GM18951 (cell line): ENCODE data around the gene TBC1D17.
A peak's percentile ranks its signal among the peaks of the same experiment; 100 is the strongest.

ENCODE experiments used
- POLR2A ChIP-seq: IDR thresholded peaks from 4 replicates; pipeline ENCODE4 v1.6.1; 2011; ENCODE audit warnings: mild to moderate bottlenecking; ENCODE audit not compliant: insufficient read length, insufficient read depth; ENCODE audit errors: extremely low read depth
- in situ Hi-C: fragments of 300-500 bp; cut with MboI; formaldehyde crosslinking; loops from one replicate; pipeline ENCODE4 v1.12.0; 2022; ENCODE audit warnings: low sequenced_read_pairs, mixed read lengths, inconsistent platforms; ENCODE audit not compliant: unreplicated experiment

Gene TBC1D17

DNA sequence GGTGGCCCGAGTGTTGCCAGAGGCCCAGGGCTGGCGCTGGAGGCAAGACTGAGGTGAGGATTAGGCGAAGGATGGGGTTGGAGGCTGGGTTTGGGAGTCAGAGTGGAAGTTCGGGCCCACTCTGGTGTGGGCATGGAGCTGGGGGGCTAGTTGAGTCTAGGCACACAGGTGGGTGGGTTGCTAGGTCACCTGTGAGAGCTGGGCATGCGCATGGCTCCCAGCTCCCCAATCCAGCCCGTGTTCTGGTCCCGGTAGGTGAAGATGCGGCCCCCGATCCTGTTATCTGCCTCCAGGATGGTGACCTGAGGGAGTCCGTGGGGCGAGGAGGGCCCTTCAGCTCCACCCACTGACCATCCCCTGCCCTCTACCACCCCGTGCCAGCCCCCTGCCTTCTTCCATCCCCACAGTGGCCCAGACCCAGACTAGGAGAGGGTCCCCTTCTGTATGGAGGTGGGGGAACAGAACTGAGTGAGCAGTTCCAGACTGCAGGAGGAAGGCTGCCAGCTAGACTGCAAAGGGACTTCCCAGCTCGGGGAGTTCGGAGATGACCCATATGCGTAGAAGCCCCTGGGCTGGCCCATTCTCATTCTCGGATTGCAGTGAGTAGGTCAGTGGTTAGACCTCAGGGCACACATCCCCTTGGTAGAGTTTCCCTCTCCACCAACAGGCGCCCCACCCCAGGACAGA lies 17.5 kb downstream of the TBC1D17 start:
- peak; percentile 37 for TF ChIP-seq POLR2A
- in situ Hi-C loops, result no loop called here

DNA sequence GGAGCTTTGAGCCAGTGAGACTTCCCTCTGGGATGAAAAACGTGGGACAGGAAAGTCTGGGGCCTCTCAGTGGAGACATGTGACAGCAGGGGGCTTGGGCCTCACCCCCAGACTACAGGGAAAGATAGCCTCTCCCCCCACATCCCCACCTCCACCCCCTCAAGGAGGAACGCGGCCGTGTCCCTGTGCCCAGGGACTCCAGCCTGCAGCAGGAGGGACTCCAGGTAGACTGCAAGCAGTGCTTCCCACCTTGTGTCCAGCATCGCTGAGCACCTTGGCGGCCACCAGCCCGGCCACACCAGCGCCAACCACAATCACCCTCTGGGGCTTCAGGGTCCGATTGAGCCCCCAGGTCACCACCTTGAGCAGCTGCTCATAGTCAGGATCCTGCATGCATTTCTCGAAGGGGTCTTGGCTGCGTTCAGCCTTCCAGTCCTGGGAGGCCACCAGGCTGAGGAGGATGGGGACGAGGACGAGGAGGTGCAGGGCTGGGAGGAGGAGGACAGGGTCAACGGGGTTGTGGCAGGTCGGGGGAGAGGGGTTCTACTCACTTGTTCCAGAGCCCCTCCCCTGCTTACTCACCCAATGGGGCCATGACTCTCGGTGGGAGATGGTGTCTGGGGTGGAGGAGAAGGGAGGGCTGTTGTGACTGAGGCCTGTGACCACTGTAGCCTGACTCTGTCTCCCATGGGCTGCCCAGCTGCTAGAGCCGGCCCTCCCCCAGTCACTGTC lies 18.2 kb downstream of the TBC1D17 start:
- TF ChIP-seq POLR2A, result peak; percentile 45
- in situ Hi-C loops, result no loop called here

DNA sequence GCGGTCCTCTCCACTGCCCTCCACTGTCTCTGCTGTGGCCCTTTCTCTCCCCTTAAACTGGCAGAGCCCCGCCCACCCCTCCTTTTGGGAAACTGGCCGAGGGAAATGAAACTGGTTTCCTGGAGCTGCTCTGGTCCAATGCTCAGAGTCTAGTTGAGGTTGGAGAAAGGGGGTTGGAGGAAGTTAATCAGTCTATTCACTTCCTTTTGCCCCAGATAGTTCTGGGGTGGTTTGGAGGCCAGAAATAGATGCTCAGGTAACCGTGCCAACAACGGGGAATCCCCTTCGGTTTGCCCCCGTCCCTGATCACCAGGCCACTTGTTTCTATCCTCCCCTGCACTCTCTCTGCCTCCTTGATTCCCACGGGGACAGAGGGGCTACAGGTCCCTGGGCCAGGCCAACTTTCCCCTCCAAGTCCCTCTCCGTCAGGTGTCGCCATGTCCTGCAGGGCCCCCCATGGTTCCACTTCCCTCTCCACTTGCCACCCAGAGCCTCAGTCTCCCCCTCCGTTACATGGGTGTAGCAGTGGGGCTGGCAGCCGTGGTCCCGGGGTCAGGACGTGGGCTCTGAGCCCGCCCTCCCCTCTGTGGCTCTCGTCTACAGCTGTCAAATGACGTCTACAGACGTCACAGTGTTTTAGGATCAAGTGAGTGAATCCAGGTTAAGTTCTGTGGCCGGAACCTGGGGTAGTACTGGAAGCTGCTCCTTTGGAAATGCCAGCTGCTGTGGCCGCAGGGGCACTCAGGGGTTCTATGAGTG lies 19.5 kb downstream of the TBC1D17 start, which contains the start of gene IL4I1:
TSS of gene IL4I1 (minus strand) at position 25 of the 759 bp plus-strand sequence. CDS start 727 bp downstream, outside the sequence.
- in situ Hi-C loops, result no loop called here

DNA sequence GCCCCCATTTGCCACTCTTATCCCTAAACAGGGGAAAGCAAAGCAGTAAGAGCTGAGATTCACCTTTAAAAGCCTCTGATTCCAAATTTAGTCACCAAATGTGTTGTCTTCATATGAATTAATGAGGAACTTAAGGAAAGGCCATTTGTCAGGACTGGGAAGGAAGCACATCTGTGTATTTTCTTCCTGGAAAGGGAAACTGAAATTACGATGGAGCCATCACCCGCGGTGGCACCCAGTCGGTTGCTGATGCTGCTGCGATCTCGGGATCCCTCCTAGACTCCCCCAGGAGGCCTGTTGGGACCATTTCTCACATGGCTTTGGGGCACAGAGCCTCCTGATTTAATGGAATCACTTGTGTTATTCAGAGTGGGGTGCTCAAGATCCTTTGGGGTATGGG lies 26.6 kb downstream of the TBC1D17 start:
- TF ChIP-seq POLR2A, result no peak
- in situ Hi-C loops, result no loop called here

More for the DNA sequence above, 19.5 kb downstream of the TBC1D17 start, which contains the start of gene IL4I1:
- TF ChIP-seq POLR2A, result peak; percentile 70

DNA sequence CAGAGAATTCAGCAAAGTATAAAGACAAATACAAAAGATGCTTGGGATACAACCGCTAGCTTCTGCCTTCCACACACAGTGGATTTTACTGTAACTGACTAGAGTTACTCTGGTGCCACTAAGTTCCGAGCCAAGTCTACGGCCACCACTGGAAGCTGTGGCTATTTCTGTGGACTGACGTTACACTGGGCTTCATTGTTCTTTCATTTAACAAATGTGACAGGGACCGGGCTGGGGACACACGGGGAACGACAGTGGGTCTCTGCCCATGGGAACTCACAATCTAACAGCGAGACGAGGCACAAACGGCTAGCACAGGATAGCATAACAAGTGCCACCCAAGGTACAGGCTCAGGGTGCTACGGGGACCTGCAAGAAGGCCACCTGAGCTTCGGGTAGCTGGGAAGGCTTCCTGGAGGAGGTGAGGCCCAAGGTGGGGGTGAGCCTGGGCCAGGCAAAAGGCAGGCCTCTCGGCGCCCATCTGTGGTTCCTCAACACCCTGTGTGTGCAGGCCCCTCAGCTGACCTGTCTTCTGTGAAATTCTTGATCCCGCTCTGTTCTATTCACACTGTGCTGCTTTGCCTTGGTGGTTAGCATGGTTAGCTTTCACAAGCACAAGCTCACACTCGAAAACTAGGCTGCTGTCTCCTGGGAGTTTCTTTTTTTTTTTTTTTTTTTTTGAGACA lies 29.5 kb downstream of the TBC1D17 start:
- in situ Hi-C loops, result no loop called here
- TF ChIP-seq POLR2A, result no peak

DNA sequence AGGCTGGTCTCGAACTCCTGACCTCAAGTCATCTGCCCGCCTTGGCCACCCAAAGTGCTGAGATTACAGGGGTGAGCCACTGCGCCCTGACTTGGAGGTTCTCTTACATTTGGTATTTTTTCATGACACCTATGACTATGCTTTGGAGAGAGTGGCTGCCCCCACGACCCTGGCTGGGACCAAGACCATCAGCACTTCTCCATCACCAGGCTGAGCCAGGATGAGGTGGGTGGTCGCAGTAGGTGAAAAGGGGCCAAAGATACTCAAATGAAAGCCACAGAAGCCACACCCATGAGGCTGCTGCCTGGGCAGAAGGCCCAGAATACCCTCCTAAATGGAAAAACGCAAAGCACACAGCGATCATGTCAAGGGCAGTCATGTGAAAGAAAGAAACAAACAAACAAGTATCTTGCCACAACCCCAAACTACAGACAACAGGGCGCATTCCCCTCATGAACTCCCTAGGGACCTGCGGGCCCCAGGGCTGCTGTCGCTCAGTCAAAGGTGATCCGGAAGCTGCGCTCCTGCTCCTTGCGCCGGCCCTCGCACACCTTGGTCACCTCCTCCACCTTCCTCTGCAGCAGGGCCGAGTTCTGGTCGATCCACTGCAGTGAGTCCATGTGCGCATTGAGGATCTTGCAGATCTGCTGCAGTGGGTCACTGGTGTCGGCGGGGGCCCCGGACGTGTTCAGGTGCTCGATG lies 30.4 kb downstream of the TBC1D17 start:
- no peak for TF ChIP-seq POLR2A
- in situ Hi-C loops, result no loop called here

DNA sequence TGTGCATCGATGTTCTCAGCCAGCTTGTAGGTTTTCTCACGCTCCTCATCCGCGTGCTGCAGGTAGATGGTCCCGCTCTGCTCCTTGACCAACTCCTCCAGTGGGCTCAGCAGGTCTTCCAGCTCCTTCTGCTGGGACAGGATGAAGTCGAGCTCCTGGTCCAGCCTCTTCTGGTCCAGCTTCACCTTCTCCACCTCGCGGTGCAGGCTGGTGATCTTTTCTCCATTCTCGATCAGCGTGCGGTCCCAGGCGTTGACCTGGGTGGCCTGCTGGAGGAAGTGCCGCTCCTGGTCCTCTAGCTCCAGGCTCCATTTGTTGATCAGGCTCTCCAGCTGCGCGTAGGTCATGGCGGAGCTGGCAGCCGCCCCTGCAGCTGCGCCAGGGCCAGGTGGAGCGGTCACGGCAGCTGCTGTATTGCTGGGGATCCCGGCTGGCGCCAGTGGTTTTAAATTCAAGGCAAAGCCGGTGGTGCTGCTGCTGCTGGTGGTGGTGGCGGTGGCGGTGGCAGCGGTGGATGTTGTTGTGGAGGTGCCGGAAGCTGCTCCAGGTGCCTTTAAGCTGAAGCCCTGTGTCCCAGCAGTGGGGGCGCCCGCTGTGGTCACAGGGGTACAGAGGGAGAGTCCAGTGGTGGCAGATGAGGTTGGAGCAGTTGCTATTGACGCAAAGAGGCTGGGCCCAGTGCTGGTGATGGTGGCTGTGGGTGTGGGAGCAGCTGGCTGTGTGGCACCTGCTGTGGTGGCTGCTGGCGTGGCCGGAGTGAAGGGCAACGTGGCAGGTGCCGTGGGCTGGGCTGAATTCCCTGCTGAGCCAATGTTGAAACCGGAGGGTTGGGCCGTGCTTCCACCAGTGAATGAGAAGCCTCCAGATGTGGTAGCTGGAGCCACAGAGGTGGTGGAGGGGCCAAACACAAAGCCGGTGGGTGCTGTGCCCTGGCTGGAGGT lies 31.2 kb downstream of the TBC1D17 start:
- no peak for TF ChIP-seq POLR2A
- in situ Hi-C loops, result no loop called here

DNA sequence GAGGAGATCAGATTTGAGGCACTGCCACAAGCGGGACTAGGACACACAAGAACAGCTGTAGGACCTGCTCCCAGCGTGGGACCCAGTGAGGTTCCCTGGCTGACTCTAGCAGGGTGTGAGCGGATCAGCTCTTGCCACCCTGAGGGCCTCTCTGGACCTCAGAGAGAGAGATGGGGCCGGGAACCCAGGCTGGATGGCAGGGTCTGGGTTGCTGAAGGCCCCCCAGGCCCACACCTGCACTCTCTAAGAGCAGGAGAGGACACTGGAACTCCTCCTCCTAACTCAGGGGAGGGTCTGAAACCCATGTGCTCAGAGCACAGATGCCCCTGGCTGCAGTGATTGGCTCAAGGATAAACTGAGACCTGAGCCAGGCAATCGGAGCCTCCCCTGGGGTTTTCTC lies 32.7 kb downstream of the TBC1D17 start:
- TF ChIP-seq POLR2A, result peak; percentile 30
- in situ Hi-C loops, result no loop called here

DNA sequence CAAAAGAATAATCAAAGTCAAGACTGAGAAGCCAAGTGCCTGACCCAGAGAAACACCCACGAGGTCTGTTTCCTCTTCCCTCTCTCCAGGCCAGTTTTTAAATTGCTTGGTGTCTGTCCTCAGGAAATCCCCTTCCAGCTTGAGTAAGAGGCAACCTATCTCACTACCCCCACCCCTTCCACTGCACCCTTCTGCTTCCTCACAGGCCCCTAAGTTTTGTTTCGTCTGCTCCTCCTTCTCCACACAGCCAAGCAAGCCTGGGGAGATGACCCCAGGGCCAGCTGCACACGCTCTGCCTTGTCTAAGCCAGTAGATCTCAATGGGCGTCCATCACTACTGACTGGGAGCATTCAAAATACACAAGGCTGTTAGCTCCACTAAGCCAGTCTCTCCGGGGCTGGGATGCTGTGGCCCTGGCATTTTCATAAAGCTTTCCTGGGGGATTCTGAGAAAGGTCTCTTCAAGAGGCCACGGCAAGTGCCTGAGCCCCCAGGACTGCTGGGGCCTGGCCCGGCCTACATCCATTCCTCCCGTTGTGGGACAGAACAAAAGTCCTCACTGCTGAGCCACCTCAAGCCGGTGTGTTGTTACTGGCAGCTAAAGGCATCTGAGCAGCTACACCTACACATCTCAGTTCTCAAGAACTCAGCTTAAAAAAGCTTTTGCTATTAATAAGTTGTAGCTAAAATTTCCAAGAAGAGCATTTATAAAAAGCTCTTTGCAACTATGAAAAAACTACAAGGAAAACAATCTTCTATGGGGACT lies 34.1 kb downstream of the TBC1D17 start:
- in situ Hi-C loops, result no loop called here
- peak; percentile 55 for TF ChIP-seq POLR2A

DNA sequence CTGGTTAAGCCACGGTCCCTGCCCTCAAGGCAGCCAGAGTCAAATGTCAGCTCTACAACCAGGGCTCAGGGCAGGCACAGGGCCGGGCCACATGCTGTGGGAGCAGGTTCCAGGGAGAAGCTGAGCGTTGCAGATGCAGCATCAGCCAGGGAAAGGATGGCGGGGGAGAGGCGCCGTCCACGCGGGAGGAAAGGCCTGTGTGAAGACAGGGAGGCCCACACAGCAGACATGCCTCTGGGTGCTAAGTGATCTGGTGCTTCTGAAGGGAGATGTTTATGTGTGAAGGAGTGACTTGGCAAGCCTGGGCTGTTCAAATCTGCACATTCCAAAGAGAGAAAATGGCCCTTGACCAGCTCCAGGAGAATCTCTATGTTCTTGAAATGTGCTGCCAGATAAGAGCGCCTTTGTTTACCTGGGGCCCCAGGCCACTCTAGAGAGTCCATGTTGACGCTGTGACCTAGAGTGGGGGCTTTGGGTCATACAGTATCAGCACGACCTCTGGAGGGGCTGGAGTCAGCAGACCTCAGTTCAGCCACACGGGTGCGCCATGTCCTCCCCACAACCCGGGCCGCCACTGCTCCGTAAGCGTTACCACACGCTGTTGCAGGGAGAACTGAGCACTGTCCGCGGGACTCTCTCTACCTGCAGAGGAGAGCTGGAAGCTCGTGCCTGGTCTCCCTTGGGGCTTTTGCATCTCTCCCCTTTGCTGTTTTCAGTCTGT lies 35.6 kb downstream of the TBC1D17 start:
- no peak for TF ChIP-seq POLR2A
- in situ Hi-C loops, result no loop called here
